Upper lobe of left lung (tissue), 6 donors: ENCODE measurements around the gene ARHGAP23. TPM values are rescaled to one million over a fixed set of nuclear protein-coding genes. Genes with fewer than 3 reads are reported as not detected.

ENCODE experiments used
- ATAC-seq, 2 donors: fragments of 200-7000 bp; cut with Tn5 transposase; one replicate each; pipeline ENCODE4 v1.9.1; 2022; ENCODE audit warnings: mild to moderate bottlenecking in 2 of 2, moderate library complexity in 2 of 2; ENCODE audit not compliant: low FRiP score in 2 of 2
- DNase-seq, 2 donors: peaks; one replicate each; pipeline ENCODE4 v3.0.0-alpha.2; 2019 to 2020
- H3K27ac ChIP-seq, 4 donors: fragments of 200-600 bp; sonication (generic); one replicate each; pipeline ENCODE4 v1.5.1; 2016 to 2019
- H3K27me3 ChIP-seq, 4 donors: fragments of 200-600 bp; sonication (generic); one replicate each; pipeline ENCODE4 v1.5.1; 2017 to 2019
- H3K36me3 ChIP-seq, 4 donors: fragments of 200-600 bp; sonication (generic); one replicate each; pipeline ENCODE4 v1.5.1; 2016 to 2019
- H3K4me1 ChIP-seq, 4 donors: fragments of 200-600 bp; sonication (generic); one replicate each; pipeline ENCODE4 v1.5.1; 2018 to 2019
- H3K4me3 ChIP-seq, 4 donors: fragments of 200-600 bp; sonication (generic); one replicate each; pipeline ENCODE4 v1.5.1; 2017 to 2019; ENCODE audit warnings: mild to moderate bottlenecking in 2 of 4, moderate library complexity in 1 of 4
- H3K9me3 ChIP-seq, 4 donors: fragments of 200-600 bp; sonication (generic); one replicate each; pipeline ENCODE4 v1.5.1; 2018 to 2019
- EP300 ChIP-seq, 4 donors: sonication (generic); formaldehyde crosslinking; IDR thresholded peaks; one replicate each; pipeline ENCODE4 v1.5.1; 2017; ENCODE audit warnings: antibody characterized with exemption in 4 of 4, control low read depth in 2 of 4
- POLR2A ChIP-seq, 4 donors: fragments of 450-650 bp; IDR thresholded peaks; one replicate each; pipeline ENCODE4 v1.5.1; 2016 to 2017; ENCODE audit warnings: antibody characterized with exemption in 4 of 4, mild to moderate bottlenecking in 2 of 4
- POLR2AphosphoS5 ChIP-seq, 2 donors: sonication (generic); formaldehyde crosslinking; IDR thresholded peaks; one replicate each; pipeline ENCODE4 v1.5.1; 2017; ENCODE audit warnings: antibody characterized with exemption in 2 of 2
- WGBS, 2 donors: methylation state at CpG; one replicate each; pipeline ENCODE4 v1.1.5; 2017 to 2018; 5-methylcytosine and 5-hydroxymethylcytosine counted together
- total RNA-seq, 6 donors: library from RNA; depleted of rRNA in 4 of 6; stranded (reverse); fragments of >200 nt in 4 of 6; gene quantifications; one replicate each; pipeline versions ENCODE4 v1.1.0 to v1.2.1, GENCODE V29; 2016 to 2021
- TF ChIP-seq, protein P1 (sequence below), 6 experiments: fragments of 450-650 bp in 4 of 6; fragments of 200-600 bp in 2 of 6; sonication (generic) in 2 of 6; IDR thresholded peaks; one replicate each; pipeline ENCODE4 v1.5.1; 2016 to 2019; ENCODE audit warnings: antibody characterized with exemption in 6 of 6
- donor health status: DM: no; HTN: no; CAD: no; lungs with moderate emphysema.
- donor health status: DM: no; HTN: yes; CAD: no; lungs with severe emphysema.

Gene ARHGAP23
- total RNA-seq, 6 donors from 2014 or later = 30.4 to 104 (median 70.1) TPM

DNA sequence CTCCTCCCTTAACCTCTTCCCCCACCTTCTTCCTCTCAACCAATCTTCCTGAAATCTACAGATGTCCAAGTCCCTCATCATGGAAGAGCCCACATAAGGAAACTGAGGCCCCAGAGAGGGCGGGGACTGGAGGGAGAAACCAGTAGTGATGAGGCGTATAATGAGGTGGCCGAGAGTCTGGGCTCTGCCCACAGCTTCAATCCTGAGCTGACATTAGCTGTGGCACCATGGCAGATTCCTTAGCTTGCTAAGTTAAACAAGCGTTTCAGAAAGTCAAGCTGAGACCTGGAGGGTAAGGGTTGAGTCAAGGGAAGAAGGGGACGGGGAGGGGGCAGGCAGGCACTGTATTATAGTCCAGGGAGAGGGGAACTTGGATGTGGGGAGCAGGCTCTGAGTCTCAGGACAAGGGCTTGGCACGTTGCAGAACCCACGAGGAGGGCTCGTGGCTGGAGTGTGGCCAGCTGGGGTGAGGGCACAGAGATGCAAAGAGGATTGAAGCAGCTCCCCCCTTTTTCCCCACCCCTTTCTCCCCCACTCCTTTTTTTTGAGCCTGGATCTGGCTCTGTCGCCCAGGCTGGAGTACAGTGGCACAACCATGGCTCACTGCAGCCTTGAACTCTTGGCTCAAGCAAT is 13.3 kb downstream of the ARHGAP23 start:
- DNase-seq = no peak
- ATAC-seq = no peak
- 65 to 67% methylated on average over 9 of the region's 9 CpGs for WGBS, 2 donors

DNA sequence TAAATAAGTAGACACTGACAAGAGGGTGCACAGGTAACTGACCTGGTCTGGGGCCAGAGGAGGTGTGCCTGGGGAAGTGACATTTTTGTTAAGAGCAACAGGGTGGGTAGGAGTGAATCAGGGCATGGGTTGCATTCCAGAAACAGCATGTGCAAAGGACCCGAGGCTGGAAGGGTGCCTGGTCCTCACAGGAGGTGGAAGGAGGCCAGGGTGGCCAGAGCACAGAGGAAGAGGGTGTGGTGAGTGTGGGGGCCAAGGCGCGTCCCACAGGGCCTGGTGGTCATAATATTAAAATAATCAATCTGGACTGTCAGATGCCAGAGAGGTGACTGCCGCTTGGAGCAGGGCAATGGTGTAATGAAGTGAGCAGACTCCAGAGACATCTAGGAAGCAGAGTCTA is 14.3 kb downstream of the ARHGAP23 start:
- no peaks in the 10 kb centered on the region for H3K36me3 ChIP-seq
- TF ChIP-seq POLR2AphosphoS5 (IDR thresholded peaks at IDR 0.05) = no peak
- no peak for TF ChIP-seq POLR2A (IDR thresholded peaks at IDR 0.05)
- TF ChIP-seq, protein P1, sequence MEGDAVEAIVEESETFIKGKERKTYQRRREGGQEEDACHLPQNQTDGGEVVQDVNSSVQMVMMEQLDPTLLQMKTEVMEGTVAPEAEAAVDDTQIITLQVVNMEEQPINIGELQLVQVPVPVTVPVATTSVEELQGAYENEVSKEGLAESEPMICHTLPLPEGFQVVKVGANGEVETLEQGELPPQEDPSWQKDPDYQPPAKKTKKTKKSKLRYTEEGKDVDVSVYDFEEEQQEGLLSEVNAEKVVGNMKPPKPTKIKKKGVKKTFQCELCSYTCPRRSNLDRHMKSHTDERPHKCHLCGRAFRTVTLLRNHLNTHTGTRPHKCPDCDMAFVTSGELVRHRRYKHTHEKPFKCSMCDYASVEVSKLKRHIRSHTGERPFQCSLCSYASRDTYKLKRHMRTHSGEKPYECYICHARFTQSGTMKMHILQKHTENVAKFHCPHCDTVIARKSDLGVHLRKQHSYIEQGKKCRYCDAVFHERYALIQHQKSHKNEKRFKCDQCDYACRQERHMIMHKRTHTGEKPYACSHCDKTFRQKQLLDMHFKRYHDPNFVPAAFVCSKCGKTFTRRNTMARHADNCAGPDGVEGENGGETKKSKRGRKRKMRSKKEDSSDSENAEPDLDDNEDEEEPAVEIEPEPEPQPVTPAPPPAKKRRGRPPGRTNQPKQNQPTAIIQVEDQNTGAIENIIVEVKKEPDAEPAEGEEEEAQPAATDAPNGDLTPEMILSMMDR (IDR thresholded peaks at IDR 0.05) = no peak
- no peak for TF ChIP-seq EP300 (IDR thresholded peaks at IDR 0.05)
- no peak overlapping the region for H3K4me3 ChIP-seq
- H3K4me1 ChIP-seq = peaks cover 6 to 25% (median 13%) of the 10 kb centered on the region in 4 donors
- WGBS, 2 donors = 54 to 62% methylated on average over 4 of the region's 4 CpGs
- H3K27ac ChIP-seq = no peak overlapping the region
- DNase-seq = no peak
- no peaks in the 10 kb centered on the region for H3K9me3 ChIP-seq
- no peak for ATAC-seq
- H3K27me3 ChIP-seq = no peaks in the 10 kb centered on the region

More for the DNA sequence above, 13.3 kb downstream of the ARHGAP23 start:
- no peaks in the 10 kb centered on the region for H3K36me3 ChIP-seq
- H3K4me3 ChIP-seq = no peak overlapping the region
- TF ChIP-seq EP300 (IDR thresholded peaks at IDR 0.05) = no peak
- no peak for TF ChIP-seq POLR2AphosphoS5 (IDR thresholded peaks at IDR 0.05)
- TF ChIP-seq, protein P1 (IDR thresholded peaks at IDR 0.05) = no peak
- TF ChIP-seq POLR2A (IDR thresholded peaks at IDR 0.05) = no peak
- H3K27me3 ChIP-seq = no peaks in the 10 kb centered on the region
- no peak overlapping the region for H3K27ac ChIP-seq
- no peaks in the 10 kb centered on the region for H3K9me3 ChIP-seq
- peaks cover 3 to 16% (median 12%) of the 10 kb centered on the region in 4 donors for H3K4me1 ChIP-seq

DNA sequence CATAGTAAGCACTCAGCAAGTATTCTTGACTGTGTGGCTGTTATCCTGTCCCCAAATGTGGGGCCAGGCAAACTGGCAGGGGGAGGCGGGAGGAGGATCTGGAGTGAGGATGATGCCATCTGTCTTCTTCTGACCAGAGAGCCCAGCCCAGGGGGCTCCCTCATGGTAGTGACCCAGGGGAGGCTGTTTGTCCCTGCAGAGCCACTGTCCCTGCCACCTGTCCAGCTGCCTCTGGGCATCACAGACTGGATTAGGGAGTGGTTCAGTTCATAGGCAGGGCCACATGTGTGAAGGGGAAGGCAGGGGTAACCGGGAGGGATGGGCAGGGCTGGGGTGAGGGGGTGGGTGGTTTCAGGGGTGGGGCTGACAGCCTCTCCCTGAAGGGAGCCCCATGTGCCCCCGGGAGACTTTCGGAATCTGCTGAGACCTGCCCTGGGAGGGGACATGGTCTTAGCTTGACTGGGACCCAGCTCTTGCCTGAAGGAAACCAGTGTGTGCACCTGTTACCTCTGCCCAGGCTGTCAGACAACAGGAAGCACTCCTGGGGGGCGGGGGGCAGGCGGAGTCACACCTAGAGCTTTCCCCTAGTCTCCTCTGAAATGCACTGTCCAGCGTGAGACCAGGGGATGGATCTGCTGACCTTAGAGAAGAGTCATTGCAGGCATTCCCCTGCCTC is 15.2 kb downstream of the ARHGAP23 start:
- H3K9me3 ChIP-seq = no peaks in the 10 kb centered on the region
- DNase-seq (no peak), ATAC-seq (no peak)
- H3K36me3 ChIP-seq = no peaks in the 10 kb centered on the region
- TF ChIP-seq POLR2A (IDR thresholded peaks at IDR 0.05) (no peak), POLR2AphosphoS5 (IDR thresholded peaks at IDR 0.05) (no peak), EP300 (IDR thresholded peaks at IDR 0.05) (no peak)
- TF ChIP-seq, protein P1 (IDR thresholded peaks at IDR 0.05) = no peak
- no peaks in the 10 kb centered on the region for H3K27me3 ChIP-seq
- no peak overlapping the region for H3K27ac ChIP-seq
- H3K4me1 ChIP-seq = peaks cover 9 to 35% (median 21%) of the 10 kb centered on the region in 4 donors
- H3K4me3 ChIP-seq = no peak overlapping the region
- WGBS, 2 donors = 52 to 77% methylated on average over 2 to 4 of the region's 7 CpGs

DNA sequence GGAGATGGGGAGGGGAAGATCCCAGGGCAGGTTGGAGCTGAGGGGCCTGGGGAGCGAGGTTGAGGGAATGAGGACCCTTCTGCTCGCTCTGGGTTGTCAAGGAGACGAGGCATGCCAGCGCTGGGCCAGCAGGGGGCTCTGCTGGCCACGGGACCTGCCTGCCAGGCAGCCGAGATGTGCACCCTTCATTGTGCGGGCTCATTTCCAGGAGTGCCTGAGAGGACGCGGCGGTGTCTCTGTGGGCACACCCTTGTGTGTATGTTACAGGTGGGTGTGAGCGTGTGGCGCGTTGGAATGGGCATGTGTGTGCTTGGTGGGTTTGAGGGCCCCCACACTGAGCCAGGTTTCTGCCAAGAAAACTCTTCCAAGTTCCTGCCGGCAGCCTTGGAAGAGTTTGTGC is 15.9 kb downstream of the ARHGAP23 start:
- WGBS, 2 donors = 12 to 15% methylated on average over 14 of the region's 14 CpGs

More for the DNA sequence above, 15.9 kb downstream of the ARHGAP23 start:
- DNase-seq (peak; percentile 75 to 90), ATAC-seq (peak; percentile 75 to 83)
- Histone ChIP-seq H3K9me3 (no peaks in the 10 kb centered on the region), H3K4me1 (peaks cover 9 to 40% (median 23%) of the 10 kb centered on the region in 4 donors), H3K27ac (no peak overlapping the region), H3K4me3 (no peak overlapping the region), H3K36me3 (no peaks in the 10 kb centered on the region), H3K27me3 (no peaks in the 10 kb centered on the region)
- peak in 1 of 2 donors; percentile 4 for TF ChIP-seq POLR2AphosphoS5 (IDR thresholded peaks at IDR 0.05)
- TF ChIP-seq POLR2A (IDR thresholded peaks at IDR 0.05) = no peak
- TF ChIP-seq, protein P1 (IDR thresholded peaks at IDR 0.05) = peak; percentile 86 to 96 (median 92)
- no peak for TF ChIP-seq EP300 (IDR thresholded peaks at IDR 0.05)
